SK-N-SH (cell line): ENCODE results near the gene BRIX1.

Source experiments
- CTCF ChIP-seq: fragments of 200-600 bp; sonication (generic); IDR thresholded peaks from 2 replicates; pipeline ENCODE4 v1.6.1; 2017; ENCODE audit warnings: antibody characterized with exemption, mild to moderate bottlenecking, moderate library complexity
- GABPA ChIP-seq: IDR thresholded peaks from 2 replicates; pipeline ENCODE4 v1.4.0; 2012; ENCODE audit warnings: low read depth, mild to moderate bottlenecking
- JUND ChIP-seq: IDR thresholded peaks from 2 replicates; pipeline ENCODE4 v1.4.0; 2012
- NFIC ChIP-seq: IDR thresholded peaks from 2 replicates; pipeline ENCODE4 v1.4.0; 2012; ENCODE audit warnings: borderline replicate concordance
- PBX3 ChIP-seq: IDR thresholded peaks from 2 replicates; pipeline ENCODE4; 2012
- POLR2AphosphoS5 ChIP-seq: IDR thresholded peaks from 2 replicates; pipeline ENCODE4 v1.6.1; 2012; ENCODE audit warnings: low read depth, low read length
- RFX5 ChIP-seq: IDR thresholded peaks from 2 replicates; pipeline ENCODE4 v1.6.1; 2012; ENCODE audit warnings: mild to moderate bottlenecking, improper control_type of control experiment, low read length
- RXRA ChIP-seq: IDR thresholded peaks from 2 replicates; pipeline ENCODE4 v1.4.0; 2012; ENCODE audit warnings: low read depth, mild to moderate bottlenecking, borderline replicate concordance
- TEAD4 ChIP-seq: IDR thresholded peaks from 2 replicates; pipeline ENCODE4 v1.4.0; 2012; ENCODE audit warnings: mild to moderate bottlenecking, borderline replicate concordance; ENCODE audit not compliant: insufficient read depth
- YY1 ChIP-seq: IDR thresholded peaks from 2 replicates; pipeline ENCODE4 v1.4.0; 2012; ENCODE audit warnings: low read depth, mild to moderate bottlenecking
- TF ChIP-seq, protein P1 (sequence below): IDR thresholded peaks from 2 replicates; pipeline ENCODE4 v1.4.0; 2012; ENCODE audit warnings: low read depth, borderline replicate concordance
- TF ChIP-seq, protein P2 (sequence below): IDR thresholded peaks from 2 replicates; pipeline ENCODE4 v1.4.0; 2012; ENCODE audit warnings: low read depth, borderline replicate concordance
- TF ChIP-seq, protein P3 (sequence below): IDR thresholded peaks from 2 replicates; pipeline ENCODE4 v1.4.0; 2012; ENCODE audit warnings: low read depth

DNA sequence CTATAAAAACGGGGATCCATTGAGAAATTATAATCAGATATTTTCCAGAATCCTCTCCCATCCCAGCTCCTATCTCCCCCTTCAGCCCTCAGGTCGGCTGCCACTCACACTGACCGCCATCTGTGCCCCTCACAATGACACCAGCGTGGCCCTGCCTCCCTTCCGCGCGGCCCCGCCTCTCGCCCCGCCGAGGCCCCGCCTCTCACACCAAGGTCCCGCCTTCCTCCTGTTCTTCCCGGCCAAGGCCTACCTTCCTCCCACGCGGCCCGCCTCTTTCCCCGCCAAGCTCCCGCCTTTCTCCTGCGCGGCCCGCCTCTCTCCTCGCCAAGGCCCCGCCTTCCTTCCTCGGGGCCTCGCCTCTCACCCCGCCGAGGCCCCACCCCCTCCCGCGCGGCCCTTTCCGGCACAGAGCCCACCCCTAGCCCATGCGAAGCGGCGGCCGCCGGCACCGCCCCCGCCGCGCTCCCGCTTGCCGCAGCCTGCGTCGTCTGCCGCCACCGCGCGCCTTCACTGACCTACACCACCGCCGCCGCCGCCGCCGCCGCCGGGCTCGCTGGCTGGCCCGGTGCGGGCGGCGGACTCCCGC, 13.7 kb downstream of the BRIX1 start, which contains the start of gene DNAJC21:
- TF ChIP-seq PBX3: peak; percentile 91
- no peak for TF ChIP-seq CTCF
- no peak for TF ChIP-seq YY1
- no peak for TF ChIP-seq TEAD4
- TF ChIP-seq NFIC: no peak
- no peak for TF ChIP-seq RFX5
- TF ChIP-seq, protein P1, sequence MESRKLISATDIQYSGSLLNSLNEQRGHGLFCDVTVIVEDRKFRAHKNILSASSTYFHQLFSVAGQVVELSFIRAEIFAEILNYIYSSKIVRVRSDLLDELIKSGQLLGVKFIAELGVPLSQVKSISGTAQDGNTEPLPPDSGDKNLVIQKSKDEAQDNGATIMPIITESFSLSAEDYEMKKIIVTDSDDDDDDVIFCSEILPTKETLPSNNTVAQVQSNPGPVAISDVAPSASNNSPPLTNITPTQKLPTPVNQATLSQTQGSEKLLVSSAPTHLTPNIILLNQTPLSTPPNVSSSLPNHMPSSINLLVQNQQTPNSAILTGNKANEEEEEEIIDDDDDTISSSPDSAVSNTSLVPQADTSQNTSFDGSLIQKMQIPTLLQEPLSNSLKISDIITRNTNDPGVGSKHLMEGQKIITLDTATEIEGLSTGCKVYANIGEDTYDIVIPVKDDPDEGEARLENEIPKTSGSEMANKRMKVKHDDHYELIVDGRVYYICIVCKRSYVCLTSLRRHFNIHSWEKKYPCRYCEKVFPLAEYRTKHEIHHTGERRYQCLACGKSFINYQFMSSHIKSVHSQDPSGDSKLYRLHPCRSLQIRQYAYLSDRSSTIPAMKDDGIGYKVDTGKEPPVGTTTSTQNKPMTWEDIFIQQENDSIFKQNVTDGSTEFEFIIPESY: no peak
- TF ChIP-seq, protein P2, sequence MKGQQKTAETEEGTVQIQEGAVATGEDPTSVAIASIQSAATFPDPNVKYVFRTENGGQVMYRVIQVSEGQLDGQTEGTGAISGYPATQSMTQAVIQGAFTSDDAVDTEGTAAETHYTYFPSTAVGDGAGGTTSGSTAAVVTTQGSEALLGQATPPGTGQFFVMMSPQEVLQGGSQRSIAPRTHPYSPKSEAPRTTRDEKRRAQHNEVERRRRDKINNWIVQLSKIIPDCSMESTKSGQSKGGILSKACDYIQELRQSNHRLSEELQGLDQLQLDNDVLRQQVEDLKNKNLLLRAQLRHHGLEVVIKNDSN: no peak
- no peak for TF ChIP-seq RXRA
- no peak for TF ChIP-seq GABPA
- TF ChIP-seq POLR2AphosphoS5: no peak; the same call in 1 of the 2 replicates
- TF ChIP-seq JUND: no peak
- TF ChIP-seq, protein P3, sequence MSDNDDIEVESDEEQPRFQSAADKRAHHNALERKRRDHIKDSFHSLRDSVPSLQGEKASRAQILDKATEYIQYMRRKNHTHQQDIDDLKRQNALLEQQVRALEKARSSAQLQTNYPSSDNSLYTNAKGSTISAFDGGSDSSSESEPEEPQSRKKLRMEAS: no peak
